Measurements from ENCODE around the gene GRM7.

The GRM7 gene

DNA sequence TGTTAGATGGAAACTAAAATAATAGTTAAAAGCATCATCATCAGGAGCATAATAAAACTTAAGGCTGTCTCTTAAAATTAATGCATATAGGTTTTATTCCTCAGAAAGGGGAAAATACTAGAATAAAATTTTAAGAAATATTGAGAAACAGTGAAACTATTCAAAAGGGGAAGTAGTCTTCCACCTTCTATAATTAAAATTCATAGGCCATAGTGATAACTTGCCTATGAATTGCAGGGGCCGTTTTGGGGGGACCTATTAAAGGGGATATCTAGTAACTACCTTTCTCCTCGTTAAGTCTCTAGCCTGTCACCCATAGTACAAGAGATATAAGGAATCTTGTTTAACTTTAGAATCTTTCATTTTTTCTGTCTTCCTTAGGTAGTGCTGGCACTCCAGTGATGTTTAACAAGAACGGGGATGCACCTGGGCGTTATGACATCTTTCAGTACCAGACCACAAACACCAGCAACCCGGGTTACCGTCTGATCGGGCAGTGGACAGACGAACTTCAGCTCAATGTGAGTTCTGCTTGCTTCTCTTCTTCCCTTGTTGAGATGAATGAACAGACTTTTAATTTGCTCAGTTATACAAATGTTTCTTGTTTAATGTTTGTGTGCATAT is 600.4 kb downstream of the GRM7 start:
- in situ Hi-C loops (cut with MboI; ENCODE audit: low sequenced_read_pairs): no loop called here

DNA sequence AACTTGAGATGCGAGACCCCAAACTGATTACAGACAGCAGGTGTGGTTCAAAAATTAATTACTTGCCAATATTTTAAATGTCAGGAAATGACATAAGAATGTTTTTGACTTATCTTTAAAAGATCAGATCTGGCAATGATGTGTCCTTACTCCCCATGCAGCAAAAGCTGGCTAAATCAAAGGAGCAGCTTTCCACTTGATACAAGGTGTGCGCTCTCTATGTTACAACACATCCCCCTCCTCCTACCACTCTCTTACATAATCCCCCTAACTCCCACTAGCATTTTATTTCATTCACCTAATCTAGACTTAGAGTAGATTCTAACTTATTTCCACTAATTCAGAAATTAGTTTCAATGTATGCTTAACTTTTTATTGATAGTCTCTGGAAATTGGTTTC is 609.0 kb downstream of the GRM7 start:
- in situ Hi-C loops (cut with MboI; ENCODE audit: low sequenced_read_pairs): no loop called here

DNA sequence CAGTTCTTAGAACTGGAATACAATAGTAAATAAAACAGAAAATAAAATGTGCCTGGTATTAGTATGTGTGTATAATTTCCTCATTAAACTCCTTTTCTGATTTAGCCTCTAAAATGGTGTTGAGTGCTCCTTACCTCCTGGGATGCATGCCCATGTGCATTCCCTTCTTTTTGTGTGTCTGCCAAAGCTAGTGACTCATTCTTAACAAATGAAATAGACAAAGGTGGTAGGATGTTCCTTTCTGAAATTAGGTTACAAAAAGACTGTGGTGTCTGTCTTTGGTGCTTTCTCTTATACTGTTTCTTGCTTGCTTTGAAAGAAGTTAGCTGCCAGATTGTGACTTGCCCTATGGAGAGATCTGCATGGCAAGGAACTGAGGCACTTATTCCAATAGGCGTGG is 623.7 kb downstream of the GRM7 start:
- in situ Hi-C loops (cut with MboI; ENCODE audit: low sequenced_read_pairs): no loop called here

DNA sequence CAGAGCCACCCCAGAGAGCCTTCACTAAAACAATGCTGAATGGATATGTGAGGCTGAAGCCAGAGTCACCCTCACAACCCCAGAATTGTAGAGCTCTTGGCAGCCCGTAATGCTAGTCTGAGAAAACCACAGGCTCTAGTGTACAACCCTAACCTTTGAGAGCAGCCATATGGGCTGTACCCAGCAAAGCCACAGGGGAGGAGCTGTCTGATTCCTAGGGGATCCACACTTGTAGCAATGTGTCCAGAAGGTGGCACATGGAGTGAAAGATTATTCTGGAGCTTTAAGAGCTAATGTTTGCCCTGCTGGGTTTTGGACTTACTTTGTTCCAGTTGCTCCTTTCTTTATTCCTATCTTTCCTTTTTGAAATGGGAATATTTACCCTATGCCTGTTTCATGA is 626.8 kb downstream of the GRM7 start:
- in situ Hi-C loops (cut with MboI; ENCODE audit: low sequenced_read_pairs): no loop called here

DNA sequence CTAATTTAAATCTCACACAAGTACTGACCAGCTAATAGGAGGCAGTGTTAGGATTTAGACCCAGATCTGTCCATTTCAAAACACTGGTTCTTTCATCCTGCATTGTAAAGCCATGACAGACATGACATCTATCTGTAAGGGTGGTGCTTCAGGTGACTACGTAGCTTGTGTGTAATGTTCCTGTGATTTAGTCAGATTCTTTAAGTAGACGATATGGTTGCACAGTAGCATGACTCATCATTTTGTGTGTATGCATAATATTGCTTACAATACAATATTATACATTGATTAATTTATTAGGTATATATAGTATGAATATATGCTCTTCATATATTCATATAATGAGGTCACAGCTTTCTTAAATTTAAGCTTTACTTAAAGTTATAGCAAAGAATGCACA is 628.5 kb downstream of the GRM7 start:
- in situ Hi-C loops (cut with MboI; ENCODE audit: low sequenced_read_pairs): no loop called here

DNA sequence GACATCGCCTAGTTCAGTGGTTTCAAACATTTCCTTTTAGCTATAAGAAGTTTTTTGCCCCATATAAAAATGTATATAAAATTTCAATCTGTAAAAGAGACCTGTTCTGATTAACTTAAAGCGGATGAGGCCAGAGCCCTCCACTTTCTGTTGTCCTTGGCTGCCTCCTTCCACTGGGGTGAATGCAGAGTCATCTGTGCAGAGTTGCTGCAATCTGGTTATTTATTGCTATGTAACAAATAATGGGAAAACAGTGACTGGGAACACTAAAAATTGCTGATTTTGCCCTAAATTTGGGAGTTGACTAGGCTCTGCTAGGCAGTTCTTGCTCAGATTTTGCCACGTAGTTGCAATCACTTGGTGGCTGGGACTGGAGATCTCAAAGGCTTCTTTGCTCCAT is 637.8 kb downstream of the GRM7 start:
- in situ Hi-C loops (cut with MboI; ENCODE audit: low sequenced_read_pairs): no loop called here

DNA sequence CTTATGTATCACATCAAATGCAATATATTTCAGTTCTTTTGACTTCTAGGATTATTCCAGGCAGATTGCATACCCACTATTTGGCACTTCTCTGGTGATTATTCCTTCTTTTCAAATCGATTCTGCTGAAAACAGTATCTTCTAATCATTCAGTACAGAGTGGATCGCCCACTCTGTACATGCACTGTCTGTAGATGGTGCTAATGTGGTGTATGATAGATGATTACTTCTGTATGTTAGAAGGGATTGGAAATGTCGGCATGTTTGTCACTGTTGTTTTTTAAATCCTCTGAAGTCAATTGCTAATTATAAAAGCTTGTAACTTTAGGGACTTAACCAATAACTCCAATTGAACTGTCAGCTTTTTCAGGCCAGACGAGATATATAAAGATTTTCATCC is 642.5 kb downstream of the GRM7 start:
- in situ Hi-C loops (cut with MboI; ENCODE audit: low sequenced_read_pairs): no loop called here

DNA sequence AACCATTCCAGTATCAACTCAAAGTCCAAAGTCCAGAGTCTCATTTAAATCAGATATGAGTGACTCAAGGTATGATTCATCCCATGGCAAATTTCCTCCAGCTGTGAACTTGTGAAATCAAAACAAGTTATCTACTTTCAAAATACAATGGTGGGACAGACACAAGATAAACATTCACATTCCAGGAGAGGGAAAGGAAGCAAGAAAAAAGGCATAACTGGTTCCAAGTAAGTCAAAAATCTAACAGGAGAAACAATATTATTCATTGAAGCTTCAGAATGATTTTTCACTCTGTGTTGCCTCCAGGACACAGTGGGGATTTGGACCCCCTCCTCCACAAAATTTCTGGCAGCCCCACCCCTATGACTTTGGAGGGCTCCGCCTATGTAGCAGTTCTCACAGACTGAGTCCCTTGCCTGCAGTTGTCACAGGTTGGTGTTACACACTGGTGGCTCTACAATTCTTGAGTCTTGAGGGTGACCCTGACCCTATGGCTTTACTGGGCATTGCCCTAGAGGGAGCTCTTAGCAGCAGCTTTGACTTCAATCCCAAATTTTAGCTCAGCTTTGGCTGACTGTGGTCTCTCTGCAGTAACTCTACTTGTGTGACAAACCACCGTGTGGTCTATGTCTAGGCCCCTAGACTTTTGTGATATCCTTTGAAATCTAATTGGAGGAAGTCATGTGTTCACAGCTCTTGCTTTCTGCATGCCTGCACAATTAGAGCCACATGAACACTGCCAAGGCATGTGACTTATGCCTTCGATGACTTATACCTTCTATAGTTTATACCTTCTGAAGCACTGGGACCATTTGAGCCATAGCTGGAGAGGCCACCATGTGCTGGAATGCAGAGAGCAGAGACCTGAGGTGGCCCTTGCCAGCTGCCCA is 644.2 kb downstream of the GRM7 start:
- in situ Hi-C loops (cut with MboI; ENCODE audit: low sequenced_read_pairs): no loop called here

DNA sequence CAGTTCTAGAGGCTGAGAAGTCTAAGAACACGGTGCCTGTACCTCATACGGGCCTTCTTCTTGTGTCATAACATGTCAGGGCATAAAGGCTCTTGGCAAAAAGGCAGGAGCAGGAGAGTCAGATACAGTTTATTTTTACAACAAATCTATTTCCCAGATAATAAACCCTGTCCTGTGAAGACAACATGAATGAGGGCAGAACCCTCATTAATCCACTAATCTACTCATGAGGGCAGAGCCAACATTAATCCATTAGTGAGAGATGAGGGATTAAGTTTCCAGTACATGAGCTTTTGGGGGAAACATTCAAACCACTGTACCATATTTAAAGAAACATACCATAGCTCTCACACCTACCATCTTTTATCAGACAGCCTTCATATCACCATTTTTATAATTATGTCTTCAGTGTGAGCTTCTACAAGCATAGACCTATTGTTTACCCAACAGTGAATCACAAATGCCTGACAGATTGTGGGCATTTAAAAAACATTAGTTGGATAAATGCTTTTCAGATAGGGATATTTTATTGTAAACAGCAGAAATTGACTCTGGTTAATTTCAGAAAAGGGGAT is 645.8 kb downstream of the GRM7 start:
- in situ Hi-C loops (cut with MboI; ENCODE audit: low sequenced_read_pairs): no loop called here

DNA sequence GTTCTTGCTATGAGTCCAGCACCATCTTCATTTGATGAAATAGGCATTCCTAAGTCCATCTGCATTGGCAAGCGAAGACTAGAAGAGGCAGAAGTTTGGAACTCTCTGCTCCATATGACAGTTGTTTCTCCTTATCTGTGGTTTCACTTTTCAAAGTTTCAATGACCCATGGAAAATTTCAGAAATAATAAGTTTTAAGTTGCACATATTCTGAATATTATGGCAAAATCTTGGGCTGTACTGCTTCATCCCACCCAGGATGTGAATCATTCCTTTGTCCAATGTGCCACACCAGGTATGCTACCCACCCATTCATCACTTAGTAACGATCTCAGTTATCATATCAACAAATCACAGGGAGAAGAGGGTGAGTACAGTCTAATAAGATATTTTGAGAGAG is 647.9 kb downstream of the GRM7 start:
- in situ Hi-C loops (cut with MboI; ENCODE audit: low sequenced_read_pairs): no loop called here

DNA sequence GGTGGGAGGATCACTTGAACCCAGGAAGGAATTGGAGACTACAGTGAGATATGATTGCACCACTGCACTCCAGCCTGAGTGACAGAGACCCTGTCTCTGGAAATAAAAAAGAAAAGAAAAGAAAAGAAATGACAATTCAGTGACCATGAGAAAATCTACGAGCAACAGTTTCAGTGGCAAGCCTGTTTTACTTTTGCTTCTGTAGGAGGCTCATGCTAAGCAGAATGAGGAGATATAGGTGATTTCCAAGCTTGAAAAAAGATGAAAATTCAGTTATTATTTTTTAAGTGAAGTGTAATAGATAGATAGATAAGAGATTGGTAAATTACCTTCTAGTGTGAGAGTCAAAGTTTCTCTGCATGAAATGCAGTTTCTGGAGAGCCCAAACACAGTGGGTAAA is 651.1 kb downstream of the GRM7 start:
- in situ Hi-C loops (cut with MboI; ENCODE audit: low sequenced_read_pairs): no loop called here

DNA sequence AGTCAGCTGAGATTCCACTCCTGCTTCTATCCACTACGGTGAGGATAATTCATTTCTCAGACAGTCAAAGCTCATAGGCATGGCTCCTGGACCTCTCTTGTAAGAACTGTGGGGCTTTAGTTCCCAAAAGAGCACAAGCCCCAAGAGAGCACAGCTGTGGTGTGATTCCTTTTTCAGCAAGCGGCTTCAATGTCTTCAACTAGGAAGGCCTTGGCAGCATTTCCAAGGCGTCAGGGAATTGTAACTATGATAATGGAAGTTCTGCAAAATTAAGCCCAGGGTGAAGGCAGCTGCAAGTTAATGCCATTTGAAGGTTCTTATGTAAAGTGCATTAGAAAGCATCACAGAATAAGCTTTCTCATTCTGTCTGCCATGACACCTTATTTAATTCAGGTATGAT is 657.1 kb downstream of the GRM7 start:
- in situ Hi-C loops (cut with MboI; ENCODE audit: low sequenced_read_pairs): no loop called here

DNA sequence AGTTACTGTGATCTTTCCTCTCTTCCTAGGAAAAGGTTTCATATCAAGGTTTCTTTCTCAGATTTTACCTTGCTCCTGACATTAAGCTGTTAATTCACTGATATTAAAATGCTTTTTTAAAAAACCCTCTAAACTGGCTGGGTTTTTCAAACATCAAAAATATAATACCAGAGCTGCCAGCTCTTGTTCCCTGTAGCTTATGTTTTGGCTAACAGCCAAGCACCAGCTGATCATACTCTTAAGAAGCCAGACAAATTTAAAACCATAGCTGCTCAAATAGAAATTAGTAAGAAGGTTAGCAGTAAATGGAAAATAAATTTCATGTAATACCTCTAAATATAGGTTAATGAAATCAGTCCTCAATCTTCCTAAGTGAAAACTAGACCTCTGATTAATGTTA is 657.5 kb downstream of the GRM7 start:
- in situ Hi-C loops (cut with MboI; ENCODE audit: low sequenced_read_pairs): no loop called here

DNA sequence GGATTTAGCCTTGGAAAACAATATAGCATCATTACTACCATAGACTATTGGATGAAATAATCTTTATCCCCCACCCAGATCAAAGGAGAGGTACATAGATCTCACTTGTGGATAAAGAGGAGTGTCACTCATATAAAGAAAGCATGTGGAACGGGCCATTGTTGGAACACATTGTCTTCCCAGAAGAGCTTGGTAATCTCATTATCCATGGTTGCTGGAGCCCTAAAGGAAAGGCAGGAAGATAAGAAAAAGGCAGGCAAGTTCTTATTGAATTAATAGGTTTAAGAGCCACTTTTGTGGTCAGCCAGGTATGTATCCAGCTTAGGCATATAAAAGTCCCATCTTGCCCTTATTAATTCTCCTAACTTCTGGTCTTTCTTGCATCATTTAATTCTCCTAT is 659.1 kb downstream of the GRM7 start:
- in situ Hi-C loops (cut with MboI; ENCODE audit: low sequenced_read_pairs): no loop called here

DNA sequence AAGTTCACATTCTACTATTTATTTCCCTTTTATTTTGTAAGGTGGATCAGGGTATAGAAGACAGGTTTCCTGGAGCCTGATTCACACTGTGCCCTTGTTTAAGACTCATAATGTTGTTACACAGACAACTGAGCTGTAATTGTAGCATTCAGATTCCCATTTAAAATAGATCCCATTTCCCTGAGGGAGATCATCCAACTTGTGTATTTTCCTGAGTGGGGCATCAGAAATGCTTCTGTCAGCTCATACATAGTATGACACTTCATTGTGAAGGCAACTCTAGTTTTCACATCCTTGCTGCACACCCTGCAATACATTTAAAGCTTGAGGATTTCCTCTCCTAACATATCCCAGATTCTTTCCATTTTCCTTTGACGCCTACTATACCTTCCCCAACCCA is 659.7 kb downstream of the GRM7 start:
- in situ Hi-C loops (cut with MboI; ENCODE audit: low sequenced_read_pairs): no loop called here

DNA sequence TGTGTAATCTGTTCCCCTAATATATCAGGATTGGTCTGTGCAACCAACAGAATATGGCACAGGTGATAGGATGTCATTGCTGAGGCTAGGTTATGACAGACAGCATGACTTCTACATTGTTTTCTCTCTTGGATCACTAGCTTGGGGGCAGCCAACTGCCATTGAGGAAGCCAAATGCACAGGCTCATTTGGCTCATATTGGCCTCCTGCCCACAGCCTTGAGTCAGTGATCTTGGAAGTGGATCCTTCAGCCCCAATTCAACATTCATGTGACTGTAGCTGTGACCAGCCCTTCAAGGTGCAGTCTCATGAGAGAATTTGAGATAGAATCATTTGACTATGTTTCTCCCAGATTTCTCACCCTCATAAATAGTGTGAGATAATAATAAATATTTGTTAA is 675.6 kb downstream of the GRM7 start:
- in situ Hi-C loops (cut with MboI; ENCODE audit: low sequenced_read_pairs): no loop called here

DNA sequence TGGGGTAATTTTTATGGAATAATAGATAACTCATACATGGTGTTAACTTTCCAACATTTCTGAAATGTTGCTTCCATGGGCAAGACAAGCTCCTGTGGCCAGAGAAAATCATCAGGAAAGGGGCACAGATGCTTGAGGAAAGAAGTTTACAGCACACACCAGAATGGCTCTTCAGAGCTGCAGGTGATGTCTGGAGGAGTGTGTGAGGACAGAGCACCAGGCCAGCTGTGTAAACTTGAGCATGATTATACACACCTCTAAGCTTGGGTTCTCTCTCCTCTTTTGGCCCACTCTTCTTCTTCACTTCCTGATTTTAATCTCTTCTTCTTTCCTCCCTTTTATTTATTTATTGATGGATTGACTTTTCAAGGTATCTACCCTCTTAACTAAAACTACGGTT is 676.0 kb downstream of the GRM7 start:
- in situ Hi-C loops (cut with MboI; ENCODE audit: low sequenced_read_pairs): no loop called here

DNA sequence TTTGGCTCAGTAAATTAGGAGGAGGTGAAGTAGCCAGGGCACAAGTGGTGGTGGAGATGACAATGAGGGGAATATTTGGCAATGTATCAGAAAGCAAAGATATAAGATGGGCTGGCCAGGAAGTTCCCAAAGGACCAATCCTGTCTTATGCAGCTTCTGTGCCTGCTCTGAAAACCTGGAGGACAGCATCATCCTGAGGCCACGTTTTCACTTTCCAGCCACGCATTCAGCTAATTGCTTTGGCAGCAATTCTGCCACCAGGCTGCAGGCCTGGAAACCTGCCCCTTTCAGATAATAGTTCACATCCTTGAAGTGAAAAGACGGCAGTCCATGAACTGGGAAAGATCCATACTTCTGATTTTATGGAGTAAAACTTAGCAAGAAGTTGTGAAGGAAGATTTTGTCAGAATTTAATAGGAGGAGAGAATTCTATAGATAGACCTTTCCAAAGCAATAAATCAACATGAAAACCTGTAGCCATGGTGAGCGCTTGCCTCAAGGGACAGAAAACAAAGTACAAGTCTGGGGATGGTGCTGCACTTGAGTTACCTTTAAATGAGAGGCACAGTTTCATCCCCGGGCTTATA is 682.5 kb downstream of the GRM7 start:
- in situ Hi-C loops (cut with MboI; ENCODE audit: low sequenced_read_pairs): no loop called here

DNA sequence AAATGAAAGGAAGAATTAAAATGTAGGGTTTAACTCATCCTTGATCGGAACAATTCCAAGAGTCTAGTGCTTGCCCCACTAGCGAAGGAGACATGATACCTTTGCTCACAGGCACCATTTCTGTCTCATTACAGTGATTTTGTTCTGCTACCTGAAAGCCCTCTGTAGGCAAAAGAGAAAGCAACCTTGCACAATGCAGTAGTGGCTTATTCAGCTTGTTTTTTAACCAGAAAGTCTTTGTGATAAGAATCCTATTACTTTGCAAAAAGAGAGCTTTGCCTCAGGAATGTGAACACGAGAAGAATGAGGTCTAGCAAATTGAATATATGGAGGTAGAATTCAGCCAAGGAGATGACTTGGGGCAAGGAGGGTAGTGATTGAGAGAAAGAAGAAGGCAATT is 684.4 kb downstream of the GRM7 start:
- in situ Hi-C loops (cut with MboI; ENCODE audit: low sequenced_read_pairs): no loop called here

DNA sequence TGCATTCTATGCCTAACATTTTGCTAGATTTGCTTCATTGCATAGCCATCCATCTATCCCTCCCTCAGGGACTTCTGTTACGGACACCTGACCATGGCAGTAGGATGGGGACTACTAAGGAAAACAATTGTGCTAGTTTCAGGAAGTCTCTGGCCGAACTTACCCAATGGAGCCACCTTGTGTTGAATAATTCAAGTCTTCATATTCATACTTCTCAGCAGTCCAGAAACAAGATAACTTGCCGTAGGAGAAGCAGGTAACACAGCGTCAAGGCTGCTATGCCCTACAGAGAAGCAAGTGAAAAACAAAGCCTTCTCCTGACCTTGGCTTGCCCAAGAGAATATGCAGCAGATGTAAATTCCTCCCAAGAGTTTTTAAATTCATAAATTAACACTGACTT is 685.3 kb downstream of the GRM7 start:
- in situ Hi-C loops (cut with MboI; ENCODE audit: low sequenced_read_pairs): no loop called here

DNA sequence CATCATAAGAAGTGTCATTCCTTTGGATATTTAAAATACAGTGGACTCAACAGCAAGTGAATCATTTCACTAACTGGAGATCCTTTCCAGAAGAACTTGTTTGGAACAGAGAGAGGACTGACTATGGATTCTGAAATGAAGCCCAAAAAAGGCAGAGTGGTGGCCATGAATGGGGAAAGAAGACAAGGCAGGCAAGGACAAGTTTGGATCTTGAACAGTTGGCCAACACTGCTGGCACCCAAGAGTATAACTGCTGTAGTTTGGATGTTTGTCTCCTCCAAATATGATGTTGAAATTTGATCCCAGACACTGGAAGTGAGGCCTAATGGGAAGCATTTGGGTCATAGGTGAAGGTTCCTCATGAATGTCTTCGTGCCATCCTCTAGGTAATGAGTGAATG is 686.9 kb downstream of the GRM7 start:
- in situ Hi-C loops (cut with MboI; ENCODE audit: low sequenced_read_pairs): no loop called here

DNA sequence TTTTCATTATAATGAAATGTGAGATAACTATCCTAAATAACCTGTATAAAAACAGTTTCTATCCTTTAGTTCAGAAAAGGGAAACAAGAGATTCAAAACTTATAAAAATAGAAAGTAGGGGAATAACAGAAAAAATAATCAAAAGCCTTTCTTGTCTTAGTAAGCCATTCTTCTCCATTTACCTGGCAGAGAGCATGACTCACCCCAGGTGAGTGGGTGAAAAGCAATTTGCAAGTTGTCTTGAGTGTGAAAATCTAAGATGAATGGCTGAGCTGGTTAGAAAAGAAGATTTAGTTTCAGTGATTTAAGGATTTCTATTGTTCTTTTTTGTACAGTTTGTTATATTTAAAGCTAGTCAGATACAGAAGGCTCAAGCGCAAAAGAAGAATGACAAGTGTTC is 702.0 kb downstream of the GRM7 start:
- in situ Hi-C loops (cut with MboI; ENCODE audit: low sequenced_read_pairs): no loop called here
